ENCODE results near the gene ANKRD39.

- no peak for TF ChIP-seq CTCF (conservative IDR thresholded peaks at IDR 0.05; ENCODE audit: low read depth, low read length)
- no peak for TF ChIP-seq EZH2phosphoT487 (IDR thresholded peaks at IDR 0.05; ENCODE audit: borderline replicate concordance, low read length)
These were observed 58.8 kb downstream of the ANKRD39 start for GRCh38 chr2:96798733-96799622.

All from PC-3 (cell line).